HUDEP-2 (cell line): ENCODE data around the gene URI1.

Experiments used
- DNase-seq, 76 experiments: peaks; one replicate each; lab custom pipeline; 2025; ENCODE audit not compliant: unreplicated experiment in 76 of 76; lab: John Stamatoyannopoulos, UW

URI1 gene

DNA sequence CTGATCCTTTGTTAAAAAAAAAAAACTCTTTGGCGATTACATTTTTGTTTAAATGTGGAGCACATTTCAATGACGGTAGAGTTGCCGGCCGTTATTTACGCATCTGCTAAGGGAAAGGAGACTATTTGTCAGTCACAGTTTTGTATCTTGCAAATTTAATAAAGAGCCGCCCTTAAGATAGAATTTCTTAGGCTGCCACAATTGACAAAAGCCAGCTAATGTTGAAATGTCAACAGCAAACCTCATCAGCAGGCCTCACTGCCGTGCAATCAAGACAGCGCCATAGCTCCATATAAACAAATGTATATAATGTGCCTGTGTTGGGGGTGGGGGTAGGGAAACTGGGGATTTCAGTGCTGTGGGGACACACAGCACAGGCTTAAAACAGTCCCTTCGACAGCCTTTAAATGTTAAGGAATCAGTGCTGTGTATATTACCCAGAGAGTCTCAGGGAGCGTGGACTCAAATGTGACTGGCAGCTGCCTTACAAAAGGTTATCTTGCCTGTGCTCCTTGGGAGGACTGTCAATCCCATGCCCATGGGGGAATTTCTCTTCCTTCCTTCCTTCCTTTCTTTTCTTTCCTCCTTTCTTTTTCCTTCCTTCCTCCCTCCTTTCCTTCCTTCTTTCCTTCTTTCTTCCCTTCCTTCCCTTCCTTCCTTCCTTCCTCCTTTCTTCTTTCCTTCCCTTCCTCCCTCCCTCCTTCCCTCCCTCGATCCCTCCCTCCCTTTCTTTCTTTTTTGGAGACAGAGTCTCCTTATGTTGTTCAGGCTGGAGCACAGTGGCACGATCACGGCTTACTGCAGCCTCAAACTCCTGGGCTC lies 108.0 kb downstream of the URI1 start:
- no peak for DNase-seq

DNA sequence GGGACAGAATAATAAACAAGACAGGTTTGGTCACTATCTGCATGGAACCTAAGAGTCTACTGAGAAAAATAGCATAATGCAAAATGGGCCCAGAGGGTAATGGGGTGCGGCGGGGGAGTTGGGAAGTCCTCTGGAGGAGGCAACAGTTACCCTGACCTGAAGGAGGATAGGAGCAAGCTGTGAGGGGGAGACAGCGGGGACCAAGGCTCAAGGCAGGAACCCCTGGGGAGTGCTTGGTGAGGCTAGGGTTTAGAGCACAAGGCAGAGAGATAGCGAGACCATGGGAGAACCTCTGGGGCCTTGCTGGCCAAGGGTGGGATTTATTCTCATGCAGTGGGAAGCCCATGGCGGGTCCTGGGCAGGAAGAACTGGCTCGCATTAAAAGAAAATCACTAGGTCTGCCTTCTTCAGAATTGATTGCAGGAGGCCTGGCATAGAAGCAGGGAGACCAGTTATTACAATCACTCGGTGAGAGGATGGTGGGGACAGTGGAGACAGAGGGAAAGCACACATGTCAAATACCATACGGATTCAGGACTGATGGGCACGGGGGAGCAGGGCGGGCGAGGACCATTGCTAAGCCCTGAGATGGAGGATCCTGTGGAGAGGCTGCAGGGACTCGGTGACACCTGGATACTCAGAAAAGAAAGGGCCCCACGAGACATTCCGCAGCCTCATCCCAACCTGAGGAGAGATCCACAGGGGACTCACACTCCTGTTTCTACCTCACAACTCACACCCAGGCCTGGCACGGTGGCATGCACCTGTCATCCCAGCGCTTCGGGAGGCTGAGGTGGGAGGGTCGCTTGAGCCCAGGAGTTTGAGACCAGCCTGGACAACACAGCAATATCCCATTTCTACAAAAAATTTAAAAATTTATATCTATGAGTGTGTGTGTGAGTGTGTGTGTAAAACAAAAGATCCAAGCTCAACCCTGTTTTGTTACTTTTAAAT lies 110.4 kb downstream of the URI1 start:
- DNase-seq = no peak

- DNase-seq = no peak
These were observed 111.5 kb downstream of the URI1 start for GRCh38 chr19:30053558-30053957.

DNA sequence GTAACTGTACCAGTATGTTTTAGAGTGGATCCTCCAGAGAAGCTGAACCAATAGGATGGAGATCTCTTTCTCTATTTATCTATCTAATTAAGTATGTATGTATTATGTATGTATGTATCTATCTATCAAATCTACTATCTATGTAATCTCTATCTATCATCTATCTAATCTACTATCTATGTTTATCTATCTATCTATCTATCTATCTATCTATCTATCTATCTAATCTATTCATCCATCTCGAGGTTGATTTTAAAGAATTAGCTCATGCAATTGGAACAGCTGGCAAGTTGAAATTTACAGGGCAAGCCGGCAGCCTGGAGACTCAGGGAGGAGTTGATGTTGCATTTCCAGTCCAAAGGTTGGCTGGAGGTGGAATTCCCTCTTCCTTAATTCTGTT lies 112.2 kb downstream of the URI1 start:
- DNase-seq = no peak

DNA sequence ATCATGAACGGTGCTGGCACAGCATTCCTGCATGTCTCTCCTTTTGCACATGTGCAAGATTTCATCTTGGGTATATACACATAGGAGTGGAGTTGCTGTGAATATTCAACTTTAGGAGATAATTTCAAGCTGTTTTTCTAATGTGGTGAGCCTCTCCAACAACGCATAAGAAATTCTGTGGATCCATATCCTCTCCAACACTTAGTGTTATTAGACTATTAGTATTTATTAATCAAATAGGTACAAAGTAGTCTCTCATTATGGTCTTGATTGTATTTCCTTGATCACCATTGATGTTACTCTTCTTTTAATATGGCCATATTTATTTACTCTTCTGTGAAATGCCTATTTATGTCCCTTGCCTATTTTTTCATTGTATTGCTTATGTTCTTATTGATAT lies 114.5 kb downstream of the URI1 start:
- no peak for DNase-seq

DNA sequence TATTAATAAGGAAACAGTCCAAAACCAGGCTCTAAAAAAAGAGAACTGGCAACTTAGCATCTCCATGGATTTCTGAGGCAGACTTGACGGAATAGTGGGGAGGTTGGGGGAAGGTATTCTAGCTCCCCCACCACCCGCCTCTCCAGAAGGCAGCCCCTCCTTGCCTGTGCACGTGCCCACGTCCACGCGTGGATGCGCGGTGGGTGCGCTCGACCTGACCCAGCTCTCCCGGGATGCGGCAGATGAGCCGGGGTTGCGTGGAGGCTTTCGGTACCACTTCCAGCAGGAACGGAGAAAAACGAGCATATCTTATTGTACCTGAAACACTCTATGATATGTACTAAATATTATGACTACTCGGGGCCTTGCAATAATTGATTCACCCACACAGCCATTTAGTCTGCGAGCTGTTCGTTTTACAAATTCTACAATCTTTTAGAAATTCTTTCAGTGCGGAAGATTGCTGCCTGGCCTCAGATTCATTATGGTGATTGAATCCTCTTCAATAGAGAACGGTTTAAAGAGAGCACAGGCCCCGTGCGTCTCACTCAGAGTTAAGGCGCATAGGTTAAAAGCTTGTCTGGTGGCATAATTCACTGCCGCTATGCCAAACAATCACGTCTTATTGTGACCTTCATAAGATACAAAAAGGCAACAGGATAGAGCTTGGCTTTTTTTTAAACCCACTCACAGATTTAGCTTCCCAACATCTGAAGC lies 117.9 kb downstream of the URI1 start:
- DNase-seq = no peak

GRCh38 chr19:30060531-30061222 lies 118.6 kb downstream of the URI1 start:
- peak in 1 of 76 experiments; percentile 3 for DNase-seq

GRCh38 chr19:30061223-30062064 lies 119.4 kb downstream of the URI1 start:
- no peak for DNase-seq

DNA sequence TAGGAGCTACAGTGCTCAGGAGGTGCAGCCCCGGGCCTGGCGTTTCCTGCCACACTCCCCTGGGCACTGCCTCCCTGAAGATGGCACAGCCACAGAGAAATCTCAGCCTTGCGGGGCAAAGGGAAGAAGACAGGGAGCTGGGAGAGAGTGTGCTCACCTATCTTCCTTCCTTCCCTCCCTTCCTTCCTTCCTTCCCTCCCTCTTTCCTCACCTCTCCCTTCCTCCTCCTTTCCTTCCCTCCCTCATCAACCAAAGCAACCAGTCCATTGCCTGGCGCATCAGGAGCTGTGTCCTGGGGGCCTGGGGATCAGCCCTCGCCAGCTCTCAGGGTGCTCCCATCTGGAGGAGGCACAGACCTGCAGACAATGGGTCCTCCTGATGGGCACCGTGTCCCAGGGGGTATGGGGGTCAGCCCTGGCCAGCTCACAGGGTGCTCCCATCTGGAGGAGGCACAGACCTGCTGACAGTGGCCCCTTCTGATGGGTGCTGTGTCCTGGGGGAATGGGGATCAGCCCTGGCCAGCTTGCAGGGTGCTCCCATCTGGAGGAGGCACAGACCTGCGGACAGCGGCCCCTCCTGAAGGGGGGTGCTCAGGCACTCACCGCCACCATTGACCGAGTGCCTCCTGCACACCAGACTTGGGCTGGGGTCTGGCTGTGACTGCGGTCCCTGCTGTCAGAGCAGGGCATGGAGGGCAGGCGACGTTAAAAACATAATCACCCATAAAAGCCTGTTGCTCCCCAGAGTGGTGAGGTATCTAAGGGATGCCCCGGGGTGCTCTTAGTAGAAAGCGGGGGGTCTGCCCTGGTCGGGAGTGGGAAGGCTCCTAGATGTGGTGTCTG lies 120.2 kb downstream of the URI1 start:
- no peak for DNase-seq

- no peak for DNase-seq
These were observed 121.0 kb downstream of the URI1 start for GRCh38 chr19:30062907-30063649.

DNA sequence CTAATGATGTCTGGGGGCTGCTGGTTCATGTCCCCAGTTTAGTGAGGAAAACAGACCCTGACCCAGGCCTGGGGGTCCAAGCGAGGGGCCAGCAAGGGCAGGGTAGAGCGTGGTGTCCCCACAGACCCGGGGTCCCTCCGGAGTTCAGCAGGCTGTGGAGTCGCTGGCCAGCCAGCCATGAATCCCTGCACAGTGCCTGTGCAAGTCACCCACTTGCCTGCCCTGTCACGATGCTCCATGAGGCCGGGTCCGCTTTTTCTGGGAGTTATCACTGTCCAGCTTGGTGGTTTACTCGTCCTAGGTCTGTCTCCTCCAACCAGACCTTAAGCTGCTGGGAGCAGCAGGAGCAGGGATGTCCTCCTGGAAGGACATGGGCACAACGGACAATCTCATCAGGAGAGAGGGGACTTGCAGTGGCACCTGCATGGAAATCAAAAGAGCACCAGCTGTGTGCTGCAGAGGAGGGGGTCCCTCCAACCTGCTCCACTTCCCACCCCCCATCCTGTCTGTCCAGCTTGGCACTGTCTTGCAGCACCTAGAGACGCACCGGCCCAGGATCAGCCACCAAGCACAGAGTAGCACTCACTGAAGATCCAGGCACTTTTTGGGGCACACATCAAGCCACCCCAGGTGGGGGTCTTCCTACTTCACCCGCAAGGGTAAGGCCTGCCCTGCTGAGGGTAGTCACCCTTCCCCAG lies 121.8 kb downstream of the URI1 start:
- no peak for DNase-seq

DNA sequence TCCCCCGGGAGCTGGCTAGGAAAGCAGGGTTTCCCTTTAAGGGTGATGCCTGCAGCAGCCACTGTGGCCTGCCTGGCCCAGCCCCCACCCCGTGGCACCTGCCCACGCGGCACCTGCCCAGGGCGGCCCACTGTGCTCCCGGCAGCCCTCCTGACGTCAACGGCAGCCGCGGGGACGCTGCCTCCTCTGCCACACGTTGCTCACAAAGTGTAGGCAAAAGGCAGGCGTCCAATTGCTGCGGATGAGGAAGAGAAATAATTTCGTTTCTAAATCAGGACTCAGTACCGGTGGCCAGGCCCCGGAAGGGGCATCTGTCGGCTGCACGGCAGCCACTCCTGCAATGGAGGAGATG lies 122.3 kb downstream of the URI1 start:
- no peak for DNase-seq

DNA sequence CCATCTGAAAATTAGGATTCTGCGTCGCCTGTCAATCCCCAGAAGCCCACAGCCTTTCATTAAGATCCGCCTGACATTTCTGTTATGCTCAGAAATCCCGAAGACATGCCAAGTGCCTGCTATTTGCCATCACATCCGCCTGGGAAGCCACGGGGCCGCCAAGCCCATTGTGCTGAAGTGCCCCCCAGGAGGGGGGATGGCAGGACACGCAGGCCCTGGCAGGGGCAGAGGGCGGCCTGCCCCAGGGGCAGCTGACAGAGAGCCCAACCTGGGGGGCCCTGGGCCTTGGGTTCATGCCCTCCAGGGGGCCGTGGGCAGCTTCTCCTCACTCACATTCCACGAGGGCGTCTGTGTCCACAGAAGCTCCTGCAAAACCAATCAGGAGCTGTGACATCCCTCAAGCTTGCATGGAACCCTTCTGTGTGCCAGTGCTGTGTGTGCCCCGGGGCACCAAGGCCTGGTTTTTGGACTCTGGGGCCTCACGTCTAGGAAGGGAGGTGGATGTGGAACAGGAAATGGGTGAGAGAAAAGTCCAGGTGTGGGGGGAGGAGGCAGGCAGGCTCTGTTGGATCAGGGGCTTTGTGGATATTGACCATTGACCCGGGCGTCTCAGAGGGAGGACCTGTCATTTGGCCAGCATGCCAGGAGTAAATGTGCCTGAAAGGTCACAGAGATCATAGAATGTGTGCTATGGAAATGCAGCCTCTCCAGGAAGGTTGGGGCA lies 122.9 kb downstream of the URI1 start:
- DNase-seq = no peak

DNA sequence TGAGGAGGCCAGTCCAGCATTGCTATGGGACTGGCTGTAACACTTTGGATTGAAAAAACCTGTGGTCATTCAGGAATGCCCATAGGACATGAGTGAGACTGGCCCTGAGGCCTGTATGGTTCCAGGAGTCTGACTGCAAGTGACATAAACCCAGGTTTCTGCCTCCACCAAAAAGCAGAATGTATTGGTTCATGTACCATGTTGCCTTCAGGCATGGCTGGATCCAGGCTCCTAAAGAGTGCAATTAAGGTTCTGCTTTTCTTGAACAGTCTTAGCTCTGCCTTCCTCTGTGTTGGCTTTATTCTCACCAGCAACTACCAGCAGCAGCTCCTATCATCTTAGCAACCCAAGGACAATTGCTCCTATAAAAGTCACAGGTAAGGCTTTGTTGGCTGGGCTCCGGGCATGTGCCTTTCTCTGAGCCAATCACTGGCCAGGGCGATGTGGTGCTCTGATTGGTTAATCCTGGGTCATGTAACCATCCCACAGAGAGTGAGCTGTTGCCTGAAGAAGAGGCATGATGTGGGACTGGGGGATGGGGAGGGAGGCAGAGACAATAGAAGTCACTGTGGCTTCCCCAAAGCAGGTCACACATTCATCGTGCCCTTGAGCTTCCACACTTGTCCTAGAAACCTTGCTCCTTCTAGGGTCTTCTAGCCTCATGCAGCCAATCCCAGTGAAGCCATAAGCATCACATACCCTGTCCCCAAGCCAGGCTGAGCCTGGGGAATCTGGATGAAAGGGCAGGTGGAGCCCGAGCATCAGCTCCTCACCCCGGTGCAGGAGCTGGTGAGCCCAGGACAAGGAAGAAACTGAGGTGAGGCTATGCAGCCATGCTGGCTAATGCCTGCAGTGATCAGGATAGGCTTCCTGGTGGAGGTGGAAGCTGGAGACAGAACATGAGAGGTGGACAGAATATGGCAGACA lies 123.9 kb downstream of the URI1 start:
- no peak for DNase-seq
